ENCODE results near the gene SURF4. TPM values are rescaled to one million over a fixed set of nuclear protein-coding genes. Genes with fewer than 3 reads are reported as not detected.

Gene SURF4
- total and polyA plus RNA-seq, 2 of the 13 experiments (the other 11 are each of a cell fraction or from before 2014, with no cell fraction given), result 220 to 265 TPM

DNA sequence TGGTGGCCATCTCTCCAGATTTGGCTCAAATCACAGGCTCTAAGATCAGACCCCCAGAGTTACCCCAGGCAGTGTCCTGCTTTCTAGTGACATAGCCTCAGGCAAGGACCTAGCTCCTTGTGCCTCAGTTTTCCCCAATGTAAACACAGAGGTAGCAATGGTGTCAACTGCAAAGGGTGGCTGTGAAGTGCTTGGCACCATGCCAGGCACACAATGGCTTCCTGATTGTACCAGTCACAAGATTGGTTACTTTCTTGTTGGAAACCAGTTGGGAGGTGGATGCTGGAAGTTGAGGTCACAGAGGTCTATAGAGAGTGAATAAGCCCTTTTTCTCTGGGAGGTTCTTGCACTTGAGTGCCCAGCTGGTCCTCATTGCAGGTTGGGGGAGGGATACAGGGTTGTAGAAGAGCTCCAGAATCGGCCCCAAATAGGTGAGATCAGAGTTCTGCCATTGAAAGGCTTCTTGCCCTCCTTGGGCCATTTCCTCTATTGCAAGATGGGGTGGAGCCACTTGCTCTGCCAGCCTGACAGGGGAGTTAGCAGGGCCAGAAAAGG lies 2.6 kb upstream of the SURF4 start:
- H3K4me3 ChIP-seq (replicated peaks in 1 of 3; ENCODE audit: insufficient read depth in 1 of 3, low read depth in 2 of 3, low read length in 3 of 3), result no peak overlapping the region
- H3K36me3 ChIP-seq (replicated peaks in 1 of 2; ENCODE audit: control insufficient read depth in 1 of 2, insufficient read depth in 2 of 2, low read length in 2 of 2), result no peaks in the 10 kb centered on the region
- BruUV-seq (replicated peaks), result no TSS peak
- TF ChIP-seq, protein P1, sequence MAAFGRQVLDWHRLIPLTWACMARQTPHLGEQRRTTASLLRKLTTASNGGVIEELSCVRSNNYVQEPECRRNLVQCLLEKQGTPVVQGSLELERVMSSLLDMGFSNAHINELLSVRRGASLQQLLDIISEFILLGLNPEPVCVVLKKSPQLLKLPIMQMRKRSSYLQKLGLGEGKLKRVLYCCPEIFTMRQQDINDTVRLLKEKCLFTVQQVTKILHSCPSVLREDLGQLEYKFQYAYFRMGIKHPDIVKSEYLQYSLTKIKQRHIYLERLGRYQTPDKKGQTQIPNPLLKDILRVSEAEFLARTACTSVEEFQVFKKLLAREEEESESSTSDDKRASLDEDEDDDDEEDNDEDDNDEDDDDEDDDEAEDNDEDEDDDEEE (CRISPR knock-in tag; IDR thresholded peaks at IDR 0.05), result 0 out of 2 replicates have a peak, but pooled peaks have one; percentile 30
- TF ChIP-seq CHCHD3 (CRISPR knock-in tag; IDR thresholded peaks at IDR 0.05) (no peak), LCORL (IDR thresholded peaks at IDR 0.05) (peak; percentile 93), LCORL (CRISPR knock-in tag; IDR thresholded peaks at IDR 0.05) (no peak)
- H3K27me3 ChIP-seq (ENCODE audit: control insufficient read depth in 1 of 2, insufficient read depth in 2 of 2, low read length in 2 of 2), result no peaks in the 10 kb centered on the region
- peaks cover 10% of the 10 kb centered on the region; the same call in 1 of the 2 replicates for H3K9me3 ChIP-seq (ENCODE audit: low read length)
- no peak overlapping the region for H3K27ac ChIP-seq (ENCODE audit: extremely low read length, insufficient read depth, low read length)
- in situ Hi-C loops (cut with HindIII; ENCODE audit: extremely low pct_ligation_motif_present, low pct_unique_long_range_greater_than_20kb) (no loop called here), intact Hi-C loops (cut with micrococcal nuclease; ENCODE audit: unreplicated experiment) (no loop called here)
- DNase-seq (ENCODE audit: low spot score) (no peak), ATAC-seq (no peak), FAIRE-seq (no peak)
- H3K4me1 ChIP-seq (ENCODE audit: insufficient read depth, low read length), result peaks cover 45% of the 10 kb centered on the region
- peaks cover 18% of the 10 kb centered on the region; the same call in 1 of the 2 replicates for H4K20me1 ChIP-seq (ENCODE audit: insufficient read depth, low read length)
- 0 out of 2 replicates have a peak overlapping the region, but pooled peaks have one; percentile 58 for H3K4me2 ChIP-seq (ENCODE audit: low read depth, low read length)
- ChIA-PET POLR2A (interaction anchor here (1.2 to 3.3 kb wide), 3 partner anchors 8 to 31 kb away, joined by 4 to 16 read pairs (median 6); partner anchors contain the start of genes MED22 and RPL7A), CTCF (ENCODE audit: low intra/inter-chr PET ratio, low total read pairs) (no interaction called here)
- peaks cover 20% of the 10 kb centered on the region for H3K79me2 ChIP-seq (ENCODE audit: insufficient read depth, low read length)
- WGBS (ENCODE audit: low lambda C conversion rate), result 0% methylated on average over 1 of the region's 1 CpG
- H3K9ac ChIP-seq (ENCODE audit: insufficient read depth, low read depth, low read length), result no peak overlapping the region
- H2AFZ ChIP-seq (ENCODE audit: low read length), result no peak overlapping the region

DNA sequence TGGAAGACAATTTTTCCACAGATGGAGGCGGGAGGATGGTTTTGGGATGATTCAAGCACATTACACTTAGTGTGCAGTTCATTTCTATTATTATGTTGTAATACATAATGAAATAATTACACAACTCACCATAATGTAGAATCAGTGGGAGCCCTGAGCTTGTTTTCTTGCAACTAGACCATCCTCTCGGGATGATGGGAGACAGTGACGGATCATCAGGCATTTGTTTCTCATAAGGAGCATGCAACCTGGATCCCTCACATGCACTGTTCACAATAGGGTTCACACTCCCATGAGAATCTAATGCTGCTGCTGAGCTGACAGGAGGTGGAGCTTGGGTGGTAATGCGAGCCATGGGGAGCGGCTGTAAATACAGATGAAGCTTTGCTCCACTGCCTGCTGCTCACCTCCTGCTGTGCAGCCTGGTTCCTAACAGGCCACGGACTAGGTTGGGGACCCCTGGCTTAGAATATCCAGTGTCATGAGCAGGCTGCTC lies 1.9 kb upstream of the SURF4 start:
- ChIA-PET POLR2A (interaction anchor here (1.2 to 3.3 kb wide), 4 partner anchors 9 to 82 kb away, joined by 4 to 16 read pairs (median 6); partner anchors contain the start of genes CACFD1, MED22 and RPL7A), CTCF (ENCODE audit: low intra/inter-chr PET ratio, low total read pairs) (no interaction called here)
- Histone ChIP-seq H2AFZ (ENCODE audit: low read length) (no peak overlapping the region), H3K9me3 (ENCODE audit: low read length) (peaks cover 3% of the 10 kb centered on the region; the same call in 1 of the 2 replicates), H3K27ac (ENCODE audit: extremely low read length, insufficient read depth, low read length) (no peak overlapping the region), H3K4me1 (ENCODE audit: insufficient read depth, low read length) (peaks cover 53% of the 10 kb centered on the region), H3K9ac (ENCODE audit: insufficient read depth, low read depth, low read length) (no peak overlapping the region), H3K27me3 (ENCODE audit: control insufficient read depth in 1 of 2, insufficient read depth in 2 of 2, low read length in 2 of 2) (no peaks in the 10 kb centered on the region), H3K79me2 (ENCODE audit: insufficient read depth, low read length) (peaks cover 27% of the 10 kb centered on the region), H4K20me1 (ENCODE audit: insufficient read depth, low read length) (peaks cover 24% of the 10 kb centered on the region), H3K36me3 (replicated peaks in 1 of 2; ENCODE audit: control insufficient read depth in 1 of 2, insufficient read depth in 2 of 2, low read length in 2 of 2) (peaks cover 0 to 7% of the 10 kb centered on the region in 2 experiments; a peak in 2 of 5 replicates), H3K4me3 (replicated peaks in 1 of 3; ENCODE audit: insufficient read depth in 1 of 3, low read depth in 2 of 3, low read length in 3 of 3) (no peak overlapping the region; a peak in 1 of 6 replicates), H3K4me2 (ENCODE audit: low read depth, low read length) (peak overlapping the region; percentile 58)
- DNase-seq (ENCODE audit: low spot score) (peak; percentile 62), ATAC-seq (peak; percentile 38), FAIRE-seq (peak; percentile 81)
- WGBS (ENCODE audit: low lambda C conversion rate), result 42% methylated on average over 3 of the region's 6 CpGs
- BruUV-seq (replicated peaks), result no TSS peak
- in situ Hi-C loops (cut with HindIII; ENCODE audit: extremely low pct_ligation_motif_present, low pct_unique_long_range_greater_than_20kb) (no loop called here), intact Hi-C loops (cut with micrococcal nuclease; ENCODE audit: unreplicated experiment) (no loop called here)
- TF ChIP-seq, protein P2, sequence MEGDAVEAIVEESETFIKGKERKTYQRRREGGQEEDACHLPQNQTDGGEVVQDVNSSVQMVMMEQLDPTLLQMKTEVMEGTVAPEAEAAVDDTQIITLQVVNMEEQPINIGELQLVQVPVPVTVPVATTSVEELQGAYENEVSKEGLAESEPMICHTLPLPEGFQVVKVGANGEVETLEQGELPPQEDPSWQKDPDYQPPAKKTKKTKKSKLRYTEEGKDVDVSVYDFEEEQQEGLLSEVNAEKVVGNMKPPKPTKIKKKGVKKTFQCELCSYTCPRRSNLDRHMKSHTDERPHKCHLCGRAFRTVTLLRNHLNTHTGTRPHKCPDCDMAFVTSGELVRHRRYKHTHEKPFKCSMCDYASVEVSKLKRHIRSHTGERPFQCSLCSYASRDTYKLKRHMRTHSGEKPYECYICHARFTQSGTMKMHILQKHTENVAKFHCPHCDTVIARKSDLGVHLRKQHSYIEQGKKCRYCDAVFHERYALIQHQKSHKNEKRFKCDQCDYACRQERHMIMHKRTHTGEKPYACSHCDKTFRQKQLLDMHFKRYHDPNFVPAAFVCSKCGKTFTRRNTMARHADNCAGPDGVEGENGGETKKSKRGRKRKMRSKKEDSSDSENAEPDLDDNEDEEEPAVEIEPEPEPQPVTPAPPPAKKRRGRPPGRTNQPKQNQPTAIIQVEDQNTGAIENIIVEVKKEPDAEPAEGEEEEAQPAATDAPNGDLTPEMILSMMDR (CRISPR knock-in tag; IDR thresholded peaks at IDR 0.05), result peak; percentile 50
- TF ChIP-seq ZBTB38 (CRISPR knock-in tag; IDR thresholded peaks at IDR 0.05) (no peak), SRY (CRISPR knock-in tag; IDR thresholded peaks at IDR 0.05) (no peak), ZC3H4 (CRISPR knock-in tag; IDR thresholded peaks at IDR 0.05; ENCODE audit: borderline replicate concordance) (no peak), ZNF263 (CRISPR knock-in tag; IDR thresholded peaks at IDR 0.05) (0 out of 2 replicates have a peak, but pooled peaks have one; percentile 12), SAP130 (CRISPR knock-in tag; IDR thresholded peaks at IDR 0.05; ENCODE audit: low read depth) (peak; percentile 83), PITX1 (CRISPR knock-in tag; IDR thresholded peaks at IDR 0.05) (no peak), PLRG1 (conservative IDR thresholded peaks at IDR 0.05) (no peak), NRL (CRISPR knock-in tag; IDR thresholded peaks at IDR 0.05; ENCODE audit: borderline replicate concordance) (no peak), TGIF2 (CRISPR knock-in tag; IDR thresholded peaks at IDR 0.05) (no peak)
- TF ChIP-seq, protein P3, sequence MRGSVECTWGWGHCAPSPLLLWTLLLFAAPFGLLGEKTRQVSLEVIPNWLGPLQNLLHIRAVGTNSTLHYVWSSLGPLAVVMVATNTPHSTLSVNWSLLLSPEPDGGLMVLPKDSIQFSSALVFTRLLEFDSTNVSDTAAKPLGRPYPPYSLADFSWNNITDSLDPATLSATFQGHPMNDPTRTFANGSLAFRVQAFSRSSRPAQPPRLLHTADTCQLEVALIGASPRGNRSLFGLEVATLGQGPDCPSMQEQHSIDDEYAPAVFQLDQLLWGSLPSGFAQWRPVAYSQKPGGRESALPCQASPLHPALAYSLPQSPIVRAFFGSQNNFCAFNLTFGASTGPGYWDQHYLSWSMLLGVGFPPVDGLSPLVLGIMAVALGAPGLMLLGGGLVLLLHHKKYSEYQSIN (CRISPR knock-in tag; IDR thresholded peaks at IDR 0.05; ENCODE audit: borderline replicate concordance), result no peak
